Measurements from ENCODE around the gene SLX4.

SLX4 gene

DNA sequence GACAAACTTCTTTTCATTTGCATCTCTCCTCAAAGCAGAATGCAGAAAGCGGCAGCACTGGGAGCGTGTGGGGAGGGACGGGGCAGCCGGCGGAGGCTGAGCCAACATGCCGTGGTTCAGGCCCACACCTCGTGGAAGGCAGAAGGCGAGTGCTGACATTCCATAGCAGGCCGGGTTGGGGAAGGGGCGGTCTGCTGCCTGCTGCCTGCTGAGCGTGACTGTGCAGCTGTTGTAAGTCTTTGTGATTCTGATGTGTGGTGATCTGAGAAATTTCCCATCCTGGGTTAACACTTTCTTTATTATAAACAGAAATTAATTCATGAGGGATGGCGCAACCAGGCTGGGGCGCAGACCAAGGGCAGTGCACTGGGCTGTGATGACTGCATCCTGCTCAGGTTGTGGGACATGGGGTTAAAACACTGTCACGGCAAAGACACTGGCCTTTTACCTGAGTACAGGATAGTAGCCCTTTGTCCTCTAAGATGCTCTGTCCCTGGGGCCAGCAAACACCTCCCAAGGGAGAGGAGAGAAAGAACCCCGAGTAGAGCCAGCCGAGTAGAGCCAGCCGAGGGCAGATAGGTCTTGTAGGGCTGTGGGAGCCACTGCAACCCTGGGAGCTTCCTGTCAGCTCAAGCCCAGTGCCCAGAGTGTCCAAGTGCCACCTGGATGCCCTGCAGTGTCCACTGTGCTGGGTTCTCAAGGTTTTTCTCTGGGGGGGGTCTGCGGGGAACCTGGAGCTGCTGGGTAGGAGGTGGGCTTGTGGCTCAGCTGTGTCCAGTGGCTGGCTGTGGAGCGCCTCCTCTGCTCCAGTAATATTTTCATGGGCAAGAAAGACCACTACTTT, 34.3 kb upstream of the SLX4 start:
- no peak for DNase-seq (ENCODE audit: low read depth)

GRCh38 chr16:3645108-3645503, 33.7 kb upstream of the SLX4 start:
- no peak for DNase-seq (ENCODE audit: low read depth)
- no peak for TF ChIP-seq CTCF (IDR thresholded peaks at IDR 0.05; ENCODE audit: low read depth, low read length, missing control alignments)
- H3K4me3 ChIP-seq (ENCODE audit: low read depth, low read length) = no peak overlapping the region

More for the DNA sequence above, 34.3 kb upstream of the SLX4 start:
- no peak overlapping the region for H3K4me3 ChIP-seq (ENCODE audit: low read depth, low read length)
- no peak for TF ChIP-seq CTCF (IDR thresholded peaks at IDR 0.05; ENCODE audit: low read depth, low read length, missing control alignments)

GRCh38 chr16:3643095-3643730, 31.8 kb upstream of the SLX4 start:
- DNase-seq (ENCODE audit: low read depth) = no peak
- TF ChIP-seq CTCF (IDR thresholded peaks at IDR 0.05; ENCODE audit: low read depth, low read length, missing control alignments) = no peak
- no peak overlapping the region for H3K4me3 ChIP-seq (ENCODE audit: low read depth, low read length)

DNA sequence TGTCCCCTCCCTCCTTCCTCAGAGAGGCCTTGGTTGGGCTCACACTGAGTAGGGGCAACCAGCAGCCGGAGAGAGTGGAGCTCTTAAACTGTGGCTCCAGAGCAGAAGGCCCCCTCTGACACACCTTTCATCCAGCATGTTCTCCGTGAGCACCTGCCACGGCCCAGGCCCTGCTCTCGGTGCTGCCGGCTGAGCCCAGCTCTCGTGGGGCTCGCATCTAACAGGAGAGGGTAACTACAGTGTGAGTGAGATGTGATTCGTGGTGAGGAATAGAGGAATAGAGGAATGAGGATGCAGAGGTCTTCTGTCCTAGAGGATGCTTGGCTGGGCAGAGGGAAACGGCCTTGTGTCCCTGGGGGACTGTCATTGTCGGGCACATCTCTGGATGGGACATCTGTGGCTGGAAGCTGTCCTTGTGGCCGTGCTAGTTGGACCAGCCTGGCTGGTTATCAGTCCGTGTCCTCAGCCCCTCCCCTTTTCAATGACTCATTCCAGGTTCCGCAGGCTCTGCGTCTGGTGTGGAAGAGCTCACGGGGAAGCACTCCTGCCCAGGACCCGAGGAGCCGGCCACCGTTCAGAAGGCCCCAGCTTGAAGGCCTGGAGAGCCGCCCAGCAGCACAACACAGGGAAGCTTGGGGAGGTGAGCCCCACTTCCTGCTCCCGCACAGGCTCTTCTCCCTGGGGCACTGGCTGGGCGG, 31.1 kb upstream of the SLX4 start:
- TF ChIP-seq CTCF (IDR thresholded peaks at IDR 0.05; ENCODE audit: low read depth, low read length, missing control alignments) = no peak
- no peak for DNase-seq (ENCODE audit: low read depth)
- H3K4me3 ChIP-seq (ENCODE audit: low read depth, low read length) = no peak overlapping the region

- TF ChIP-seq CTCF (IDR thresholded peaks at IDR 0.05; ENCODE audit: low read depth, low read length, missing control alignments) = no peak
- DNase-seq (ENCODE audit: low read depth) = no peak
- no peak overlapping the region for H3K4me3 ChIP-seq (ENCODE audit: low read depth, low read length)
Observed at GRCh38 chr16:3641801-3642396, 30.5 kb upstream of the SLX4 start.

DNA sequence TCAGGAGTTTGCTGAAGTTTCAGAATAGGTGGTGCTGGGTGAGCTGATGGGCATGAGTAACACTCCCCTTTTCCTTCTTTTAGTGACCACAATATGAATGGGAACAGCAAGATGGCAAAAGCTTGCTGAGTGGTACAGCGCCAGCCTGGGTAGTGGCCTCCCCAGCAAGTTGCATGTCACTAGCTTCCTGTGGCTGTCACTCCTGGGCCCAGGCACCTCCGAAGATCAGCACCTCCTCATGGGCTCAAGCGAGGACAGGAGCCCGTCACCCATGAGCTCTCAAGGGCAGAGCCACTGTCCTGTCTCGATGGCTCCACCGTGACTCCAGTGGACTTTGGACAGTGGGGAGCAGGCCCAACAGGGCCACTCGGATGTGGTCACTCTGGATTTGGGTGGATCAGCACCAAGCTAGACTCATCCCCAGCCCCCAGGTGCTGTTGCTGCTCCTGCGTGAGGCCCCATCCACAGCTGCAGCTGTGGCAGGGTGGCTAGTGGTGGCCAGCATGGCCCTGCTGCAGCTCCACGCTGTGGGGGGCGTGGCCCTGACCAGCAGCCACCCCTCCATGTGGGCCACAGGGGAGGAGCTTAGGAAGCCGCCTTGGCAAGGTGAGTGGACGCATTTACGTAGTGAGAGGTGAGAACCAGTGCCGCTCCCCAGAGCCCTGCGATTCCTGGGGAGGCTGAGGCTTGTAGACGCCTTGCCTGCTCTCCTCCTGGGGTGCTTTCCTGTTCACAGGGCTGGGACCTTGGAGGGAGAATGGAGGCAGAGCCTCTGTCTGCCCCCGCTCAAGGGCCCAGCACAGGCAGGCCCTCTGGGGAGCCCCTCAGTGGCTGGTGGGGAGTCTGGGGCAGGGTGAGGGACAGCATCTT, 29.5 kb upstream of the SLX4 start:
- no peak for DNase-seq (ENCODE audit: low read depth)
- no peak overlapping the region for H3K4me3 ChIP-seq (ENCODE audit: low read depth, low read length)
- no peak for TF ChIP-seq CTCF (IDR thresholded peaks at IDR 0.05; ENCODE audit: low read depth, low read length, missing control alignments)

All from GM12864 (cell line).